Kidney epithelial cell (primary cell): ENCODE data around the gene ZNF800. TPM values are rescaled to one million over a fixed set of nuclear protein-coding genes. Genes with fewer than 3 reads are reported as not detected.

Source experiments
- DNase-seq: peaks from one replicate; pipeline ENCODE4 v3.0.0-alpha.2; 2010; ENCODE audit warnings: low read depth
- H3K27me3 ChIP-seq: 2 replicates; pipeline ENCODE4 v1.6.0; 2011; ENCODE audit warnings: low read length; ENCODE audit not compliant: control insufficient read depth, insufficient read depth
- H3K36me3 ChIP-seq: 2 replicates; pipeline ENCODE4 v1.5.1; 2011; ENCODE audit warnings: low read length; ENCODE audit not compliant: control insufficient read depth, insufficient read depth
- H3K4me3 ChIP-seq: 2 replicates; pipeline ENCODE4 v1.5.1; 2011; ENCODE audit warnings: low read depth, mild to moderate bottlenecking, control low read depth, low read length
- total RNA-seq: library from RNA; depleted of rRNA; stranded (reverse); fragments of >200 nt; gene quantifications from 2 replicates; pipeline ENCODE4 v1.2.3, GENCODE V29; 2015
- TF ChIP-seq, protein P1 (sequence below): IDR thresholded peaks from 2 replicates; pipeline ENCODE4 v1.5.1; 2011; ENCODE audit warnings: mild to moderate bottlenecking, moderate library complexity, low read length, control low read depth, inconsistent platforms; ENCODE audit not compliant: insufficient read depth, poor library complexity, severe bottlenecking

ZNF800 gene
- total RNA-seq, 1 donor from 2014 or later = 24.2 TPM

DNA sequence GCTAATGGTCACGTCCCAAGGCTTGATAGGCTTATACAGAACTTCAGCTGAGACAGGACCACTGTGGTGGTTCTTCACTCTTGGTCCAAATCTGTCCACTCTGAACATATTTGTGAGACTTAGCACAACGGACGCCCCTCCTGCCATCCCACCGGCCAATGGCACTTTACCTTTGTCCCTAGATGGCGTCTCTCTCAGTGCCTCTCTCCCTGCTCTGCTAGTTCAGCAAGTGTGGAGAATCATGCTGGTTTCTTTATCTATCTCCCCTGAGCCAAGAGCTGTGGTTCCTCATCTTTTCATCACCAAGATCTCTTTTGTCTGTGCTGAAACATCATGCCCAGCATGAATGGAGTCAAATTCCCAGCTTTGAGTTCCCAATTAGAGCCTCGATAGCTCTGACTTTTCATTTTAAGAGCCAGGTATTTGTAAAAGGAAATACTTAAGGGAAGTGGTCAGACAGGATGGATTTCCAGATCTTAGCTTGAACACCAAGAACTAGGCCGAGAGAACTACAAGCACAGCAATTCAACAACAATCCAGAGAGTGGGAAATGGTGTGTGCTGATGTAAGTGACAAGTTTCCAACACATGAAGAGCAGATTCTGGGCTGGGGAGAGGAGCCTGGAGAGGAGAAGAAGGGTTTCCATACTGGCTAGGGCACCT lies 69.5 kb downstream of the ZNF800 start:
- TF ChIP-seq, protein P1, sequence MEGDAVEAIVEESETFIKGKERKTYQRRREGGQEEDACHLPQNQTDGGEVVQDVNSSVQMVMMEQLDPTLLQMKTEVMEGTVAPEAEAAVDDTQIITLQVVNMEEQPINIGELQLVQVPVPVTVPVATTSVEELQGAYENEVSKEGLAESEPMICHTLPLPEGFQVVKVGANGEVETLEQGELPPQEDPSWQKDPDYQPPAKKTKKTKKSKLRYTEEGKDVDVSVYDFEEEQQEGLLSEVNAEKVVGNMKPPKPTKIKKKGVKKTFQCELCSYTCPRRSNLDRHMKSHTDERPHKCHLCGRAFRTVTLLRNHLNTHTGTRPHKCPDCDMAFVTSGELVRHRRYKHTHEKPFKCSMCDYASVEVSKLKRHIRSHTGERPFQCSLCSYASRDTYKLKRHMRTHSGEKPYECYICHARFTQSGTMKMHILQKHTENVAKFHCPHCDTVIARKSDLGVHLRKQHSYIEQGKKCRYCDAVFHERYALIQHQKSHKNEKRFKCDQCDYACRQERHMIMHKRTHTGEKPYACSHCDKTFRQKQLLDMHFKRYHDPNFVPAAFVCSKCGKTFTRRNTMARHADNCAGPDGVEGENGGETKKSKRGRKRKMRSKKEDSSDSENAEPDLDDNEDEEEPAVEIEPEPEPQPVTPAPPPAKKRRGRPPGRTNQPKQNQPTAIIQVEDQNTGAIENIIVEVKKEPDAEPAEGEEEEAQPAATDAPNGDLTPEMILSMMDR = no peak
- no peaks in the 10 kb centered on the region for H3K36me3 ChIP-seq
- H3K27me3 ChIP-seq = no peaks in the 10 kb centered on the region
- H3K4me3 ChIP-seq = no peak overlapping the region
- DNase-seq = no peak

DNA sequence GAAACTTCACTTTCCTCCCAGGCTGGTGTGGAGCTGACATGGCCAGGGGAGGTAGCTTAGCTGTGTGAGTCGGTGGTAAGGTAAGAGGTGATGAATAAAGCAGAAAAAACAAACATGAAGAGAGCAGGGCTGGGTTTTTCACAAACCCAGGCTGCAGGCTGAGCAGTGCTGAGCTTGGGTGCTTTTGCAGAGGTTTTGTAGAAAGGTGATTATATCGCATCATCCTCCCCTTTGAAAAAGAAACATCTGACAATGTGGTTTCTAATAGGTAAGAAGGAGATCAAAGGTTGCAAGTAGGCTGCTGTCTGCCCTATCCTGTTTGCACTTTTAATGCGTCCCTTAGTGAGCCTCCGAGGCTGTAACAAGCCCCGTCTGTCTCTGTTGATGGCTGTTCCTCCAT lies 70.2 kb downstream of the ZNF800 start:
- no peak for DNase-seq
- TF ChIP-seq, protein P1 = no peak
- Histone ChIP-seq H3K36me3 (no peaks in the 10 kb centered on the region), H3K27me3 (no peaks in the 10 kb centered on the region), H3K4me3 (no peak overlapping the region)

DNA sequence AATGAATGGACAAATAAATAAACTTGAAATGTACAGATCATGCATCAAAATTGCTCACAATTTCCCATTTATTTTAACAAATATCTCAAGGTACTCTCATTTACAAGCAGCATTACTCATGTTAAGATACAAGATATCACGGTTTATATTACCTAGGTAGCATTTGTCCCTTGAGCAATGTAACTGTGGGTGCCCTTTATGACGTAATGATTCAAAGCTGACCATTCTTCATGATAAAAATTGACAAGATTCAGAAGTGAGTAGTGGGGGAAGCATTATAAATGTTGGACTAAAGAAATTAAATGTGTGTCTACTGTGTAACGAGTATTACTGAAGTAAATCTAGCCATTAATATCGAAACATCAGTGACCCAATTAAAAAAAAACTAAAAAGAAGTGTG lies 71.5 kb downstream of the ZNF800 start:
- H3K27me3 ChIP-seq = no peaks in the 10 kb centered on the region
- no peak overlapping the region for H3K4me3 ChIP-seq
- TF ChIP-seq, protein P1 = no peak
- H3K36me3 ChIP-seq = no peaks in the 10 kb centered on the region
- no peak for DNase-seq

Other genes with a start within 250 kb of the ZNF800 start
- 0.17 and 0.21 TPM in 2 replicates for gene GRM8, start 139.8 kb downstream of the ZNF800 start, total RNA-seq
- 35.0 and 42.1 TPM in 2 replicates for gene GCC1, start 192.9 kb upstream of the ZNF800 start, total RNA-seq
- 330 and 355 TPM in 2 replicates for gene ARF5, start 195.7 kb upstream of the ZNF800 start, total RNA-seq
- 4.1 and 5.5 TPM in 2 replicates for gene FSCN3, start 201.0 kb upstream of the ZNF800 start, total RNA-seq
- gene PAX4, start 225.4 kb upstream of the ZNF800 start, total RNA-seq = not detected in 2 replicates